GM21723 (cell line): Measurements from ENCODE around the gene CTDSPL2.
"Not testable (repeated sequence)": the region's sequence is repeated elsewhere in the genome, so short reads cannot be mapped to it uniquely, and the experiment has no call there.

Experiments
- ATAC-seq: cut with Tn5 transposase; IDR thresholded peaks from one replicate; pipeline ENCODE4 v1.9.1; 2021; ENCODE audit warnings: mild to moderate bottlenecking, moderate library complexity; ENCODE audit not compliant: unreplicated experiment

CTDSPL2 gene

DNA sequence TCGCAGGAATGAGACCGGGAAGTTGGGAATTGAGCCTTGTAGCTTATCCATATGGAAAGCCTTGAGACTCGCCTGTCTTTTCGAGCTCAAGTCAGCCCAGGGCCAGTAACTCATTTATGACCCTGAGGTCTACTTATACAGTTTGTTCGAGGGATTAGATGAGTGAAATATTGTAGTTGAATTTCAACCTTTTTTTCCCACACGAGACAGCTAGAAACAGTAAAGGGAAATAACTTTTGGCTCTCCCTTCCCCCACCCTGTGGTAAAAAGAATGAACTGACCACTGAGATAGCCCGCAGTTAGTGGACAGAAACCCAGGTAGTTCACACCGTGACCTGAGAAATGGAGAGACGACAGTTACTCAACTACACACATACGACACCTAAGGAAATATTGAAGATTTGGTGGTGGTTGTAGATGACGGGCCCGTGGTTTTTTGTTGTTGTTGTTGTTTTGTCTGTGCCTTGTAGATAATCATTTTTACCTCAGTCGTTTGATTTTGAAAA, 110.4 kb downstream of the CTDSPL2 start:
- ATAC-seq: no peak

DNA sequence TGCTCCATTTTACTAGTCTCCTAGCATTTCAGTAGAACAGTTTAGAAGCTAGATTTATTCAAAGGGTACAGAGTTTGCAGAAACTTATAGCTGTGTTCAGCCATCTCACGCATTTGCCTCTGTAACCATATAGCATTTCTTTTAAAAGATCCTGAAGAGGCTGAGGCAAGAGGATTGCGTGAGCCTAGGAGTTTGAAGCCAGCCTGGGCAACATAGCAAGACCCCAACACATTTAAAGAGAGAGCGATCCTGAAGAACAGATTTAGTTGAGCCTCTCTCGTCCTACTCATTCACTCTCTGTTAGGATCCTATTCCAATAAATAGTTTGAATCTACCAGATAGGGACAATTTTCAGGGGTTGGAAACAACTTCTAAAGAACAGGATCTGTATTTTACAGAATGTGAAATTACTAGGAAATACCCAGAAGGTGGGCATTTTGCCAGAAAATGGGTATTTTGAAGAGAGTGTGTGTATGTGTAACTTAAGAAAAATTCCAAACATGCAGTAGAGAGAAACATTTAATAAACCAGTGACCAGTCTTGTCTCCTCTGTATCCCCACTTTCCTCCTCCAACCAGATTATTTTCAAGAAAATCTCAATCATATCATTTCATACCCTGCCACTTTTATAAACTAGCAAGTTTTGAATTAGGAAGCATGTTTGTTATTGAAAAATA, 114.0 kb downstream of the CTDSPL2 start:
- ATAC-seq: no peak

DNA sequence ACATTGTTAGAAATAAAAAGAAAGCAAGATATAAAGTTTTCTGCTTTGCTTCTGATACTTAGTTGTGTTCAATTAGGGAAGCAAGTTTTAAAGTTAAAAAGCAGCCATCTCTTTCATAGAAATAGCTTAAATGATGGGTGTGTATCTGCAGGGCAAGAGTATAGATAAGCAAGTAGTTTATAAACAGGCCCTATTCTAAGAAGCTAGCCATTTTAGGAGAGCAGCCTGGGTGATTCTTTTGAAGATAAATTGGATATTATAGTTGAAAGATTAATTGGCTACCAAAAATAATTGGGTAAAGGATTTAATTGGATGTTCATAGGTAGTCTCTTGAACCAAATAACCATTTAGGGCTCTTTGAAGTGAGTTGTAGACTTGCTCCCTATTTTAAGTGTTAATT, 115.2 kb downstream of the CTDSPL2 start:
- no peak for ATAC-seq

DNA sequence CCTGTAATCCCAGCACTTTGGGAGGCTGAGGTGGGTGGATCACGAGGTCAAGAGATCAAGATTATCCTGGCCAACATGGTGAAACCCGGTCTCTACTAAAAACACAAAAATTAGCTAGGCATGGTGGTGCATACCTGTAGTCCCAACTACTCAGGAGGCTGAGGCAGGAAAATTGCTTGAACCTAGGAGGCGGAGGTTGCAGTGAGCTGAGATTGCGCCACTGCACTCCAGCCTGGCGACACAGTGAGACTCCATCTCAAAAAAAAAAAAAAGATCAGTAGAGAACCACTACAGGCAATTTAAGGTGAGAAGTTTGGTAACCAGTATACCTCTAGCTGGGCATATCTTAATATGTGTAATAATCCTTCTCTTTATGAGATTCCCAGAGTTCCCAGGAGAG, 117.3 kb downstream of the CTDSPL2 start:
- not testable (repeated sequence) for ATAC-seq

DNA sequence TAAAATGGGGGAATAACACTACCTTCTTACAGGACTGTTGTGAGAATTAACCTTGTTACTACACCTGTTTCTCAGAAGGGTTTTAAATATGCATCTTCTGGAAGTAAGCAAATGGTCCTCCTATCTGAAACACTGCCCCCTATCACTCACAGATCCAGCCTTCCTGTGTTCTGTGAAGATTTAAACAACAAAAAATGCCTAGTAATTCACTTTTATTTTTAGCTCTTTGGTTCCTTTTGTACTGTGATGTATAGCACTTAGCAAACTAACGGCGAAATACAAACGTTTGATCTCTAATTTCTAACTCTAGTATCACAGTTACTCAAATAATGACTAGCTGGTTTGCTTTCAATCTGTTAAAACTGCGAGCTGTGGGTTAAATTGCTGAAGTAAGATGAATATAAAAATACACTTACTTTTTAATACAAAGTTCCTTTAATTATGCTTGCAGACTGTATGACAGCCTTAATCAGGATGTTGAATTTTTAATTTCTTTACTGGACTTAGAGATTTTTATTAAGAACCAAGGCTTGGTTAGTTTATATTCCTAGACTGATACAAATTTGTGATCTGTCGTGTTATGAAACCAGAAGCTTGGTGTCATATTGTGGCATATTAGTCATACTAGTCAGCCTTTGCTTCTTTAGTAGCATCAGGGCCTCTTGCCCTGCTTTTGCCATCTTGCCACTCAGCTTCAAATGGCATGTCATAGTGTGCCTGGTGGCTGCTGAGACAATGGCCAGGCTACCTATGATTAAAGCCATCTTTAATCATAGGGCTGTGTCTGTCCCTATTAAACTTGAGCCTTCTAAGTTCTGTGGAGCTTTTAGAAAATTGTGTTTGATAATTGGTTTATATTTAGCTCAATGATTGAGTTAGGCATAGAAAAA, 118.7 kb downstream of the CTDSPL2 start:
- no peak for ATAC-seq

DNA sequence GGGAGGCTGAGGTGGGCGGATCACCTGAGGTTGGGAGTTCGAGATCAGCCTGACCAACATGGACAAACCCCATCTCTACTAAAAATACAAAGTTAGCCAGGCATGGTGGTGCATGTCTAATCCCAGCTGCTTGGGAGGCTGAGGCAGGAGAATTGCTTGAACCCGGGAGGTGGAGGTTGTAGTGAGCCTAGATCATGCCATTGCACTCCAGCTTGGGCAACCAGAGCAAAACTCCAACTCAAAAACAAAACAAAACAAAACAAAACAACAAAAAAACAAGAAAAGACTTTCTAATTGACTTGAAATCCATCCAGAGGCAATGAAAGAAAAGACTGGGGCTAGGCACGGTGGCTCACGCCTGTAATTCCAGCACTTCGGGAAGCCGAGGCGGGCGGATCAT, 121.7 kb downstream of the CTDSPL2 start:
- not testable (repeated sequence) for ATAC-seq

DNA sequence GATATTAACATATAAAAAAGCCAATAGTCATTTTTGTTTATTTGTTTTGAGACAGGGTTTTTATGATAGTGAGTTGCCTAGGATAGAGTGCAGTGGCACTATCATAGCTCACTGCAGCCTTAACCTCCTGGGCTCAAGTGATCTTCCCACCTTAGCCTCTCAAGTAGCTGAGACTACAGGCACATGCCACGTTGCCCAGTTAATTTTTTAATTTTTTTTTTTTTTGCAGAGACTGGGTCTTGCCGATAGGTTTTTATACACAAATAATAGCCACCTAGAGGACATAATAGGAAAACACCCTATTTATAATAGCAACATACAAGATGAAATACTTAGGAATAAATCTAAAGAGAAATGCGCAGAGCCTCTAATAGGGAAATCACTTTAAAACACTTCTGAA, 122.8 kb downstream of the CTDSPL2 start:
- ATAC-seq: no peak

DNA sequence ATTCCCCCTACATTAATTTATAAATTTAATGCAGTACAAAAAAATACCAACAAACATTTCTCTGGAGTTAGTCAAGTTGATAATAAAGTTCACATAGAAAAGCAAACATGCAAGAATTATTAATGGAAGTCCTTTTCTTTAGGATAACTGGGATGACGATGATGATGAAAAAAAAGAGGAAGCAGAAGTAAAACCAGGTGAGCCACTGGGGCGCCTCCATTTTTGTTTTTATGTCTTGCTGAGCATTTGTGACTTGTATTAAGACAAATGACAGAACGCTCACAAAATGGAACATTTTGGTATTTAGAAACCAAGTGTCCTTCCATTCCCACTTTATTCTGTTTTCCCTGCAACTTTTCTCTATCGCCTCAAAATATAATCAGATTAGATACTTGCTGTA, 123.3 kb downstream of the CTDSPL2 start:
- ATAC-seq: no peak

DNA sequence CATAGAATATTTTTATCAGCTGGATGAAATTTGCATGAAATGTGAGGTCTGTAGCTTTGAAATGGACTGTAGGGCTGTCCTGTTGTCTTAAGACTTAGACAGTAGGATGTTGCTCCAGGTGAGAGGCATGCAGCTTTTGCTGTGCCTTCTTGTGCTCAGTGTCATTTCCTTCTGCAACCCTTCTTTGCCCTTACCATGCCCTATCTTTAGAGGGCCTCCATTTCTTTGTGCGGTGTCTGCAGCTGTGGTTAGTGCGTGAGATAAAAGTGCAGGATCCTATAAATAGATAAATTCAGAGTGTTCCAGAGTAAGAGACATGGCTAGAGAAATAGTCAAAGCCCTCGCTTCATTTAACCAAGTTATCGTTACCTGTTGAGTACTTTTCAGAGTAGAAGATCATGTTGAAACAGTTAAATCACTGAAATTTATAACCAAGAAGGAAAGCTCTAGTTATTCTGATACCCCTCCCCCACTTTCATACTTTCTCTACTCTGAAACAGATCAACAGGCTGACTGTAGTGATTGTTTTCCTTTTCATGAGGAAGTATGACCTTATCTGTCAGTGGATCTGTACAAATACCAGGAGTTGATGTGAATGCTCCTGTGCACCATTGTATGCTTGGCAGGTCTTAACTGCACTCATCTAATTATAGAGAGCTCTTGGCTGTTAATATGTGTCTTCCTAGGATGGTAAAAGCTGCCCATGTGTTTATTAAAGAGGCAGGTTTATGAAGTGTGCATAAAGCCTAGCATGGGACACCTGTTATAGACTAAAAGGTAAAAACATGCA, 127.7 kb downstream of the CTDSPL2 start:
- ATAC-seq: no peak

DNA sequence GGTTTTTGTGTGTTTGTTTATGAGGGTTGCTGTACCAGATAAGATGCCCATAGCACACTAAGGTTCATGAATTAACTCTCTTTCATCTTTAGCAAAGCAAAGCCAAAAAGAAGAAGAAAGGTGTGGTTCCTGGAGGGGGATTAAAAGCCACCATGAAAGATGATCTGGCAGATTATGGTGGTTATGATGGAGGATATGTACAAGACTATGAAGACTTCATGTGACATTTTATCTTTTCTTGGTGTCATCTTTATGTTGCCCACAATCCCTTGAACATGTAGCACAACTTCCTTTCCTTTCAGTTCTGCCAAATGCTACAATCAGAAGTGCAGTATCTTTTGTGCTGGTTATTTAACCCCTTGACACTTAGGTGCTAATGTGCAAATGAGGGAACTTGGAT, 133.5 kb downstream of the CTDSPL2 start:
- not testable (repeated sequence) for ATAC-seq

DNA sequence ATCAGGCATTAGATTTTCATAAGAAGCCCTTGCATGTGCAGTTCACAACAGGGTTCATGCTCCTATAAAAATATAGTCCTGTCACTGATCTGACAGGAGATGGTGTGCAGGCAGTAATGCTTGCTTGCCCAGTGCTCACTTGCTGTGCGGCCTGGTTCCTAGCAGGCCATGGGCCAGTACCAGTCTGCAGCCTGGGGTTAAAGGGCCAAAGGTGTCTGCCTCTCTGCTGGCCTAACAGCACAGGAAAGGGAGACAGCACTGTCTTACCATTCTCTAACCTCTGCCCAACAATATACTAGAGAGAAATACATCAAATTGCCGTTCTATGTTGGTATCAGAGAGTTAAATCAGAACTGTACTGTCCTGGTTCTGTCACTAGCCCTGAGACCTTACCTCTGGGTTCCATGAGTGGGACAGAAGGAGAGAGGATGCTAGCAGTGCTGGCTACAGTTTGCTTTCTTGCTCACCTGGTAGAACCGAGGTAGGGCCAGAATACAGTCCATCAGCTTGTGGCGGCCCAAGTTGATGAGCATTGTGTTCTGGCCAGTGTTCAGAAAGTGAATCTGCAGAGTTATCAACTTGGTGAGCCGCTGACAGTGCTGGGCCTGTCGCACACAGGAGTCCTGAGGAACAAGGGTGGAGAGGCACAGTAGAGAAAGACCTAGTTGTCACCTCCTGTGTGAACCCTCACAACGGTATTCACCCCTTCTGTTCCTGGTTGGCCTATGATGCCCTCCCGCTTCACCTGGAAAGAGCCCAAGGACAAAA, 138.1 kb downstream of the CTDSPL2 start:
- ATAC-seq: no peak

DNA sequence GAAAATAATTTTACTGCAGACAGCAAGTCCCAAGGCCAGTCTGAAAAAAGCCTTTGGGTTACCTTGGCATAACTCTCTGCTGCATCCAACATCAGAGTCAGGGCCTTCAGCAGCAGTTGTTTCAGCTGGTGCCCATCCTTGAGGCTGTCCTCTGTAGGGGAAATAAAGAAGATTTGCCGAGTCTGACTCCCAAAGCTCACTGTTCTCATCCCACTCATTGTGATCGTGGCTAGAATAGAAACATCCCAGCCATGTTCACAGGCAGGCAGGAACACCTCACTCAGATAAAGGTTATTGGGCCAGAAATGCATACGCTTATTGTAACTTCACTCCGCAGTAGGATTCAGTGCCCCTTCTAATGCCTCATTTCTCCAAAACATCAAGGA, 138.7 kb downstream of the CTDSPL2 start:
- no peak for ATAC-seq

DNA sequence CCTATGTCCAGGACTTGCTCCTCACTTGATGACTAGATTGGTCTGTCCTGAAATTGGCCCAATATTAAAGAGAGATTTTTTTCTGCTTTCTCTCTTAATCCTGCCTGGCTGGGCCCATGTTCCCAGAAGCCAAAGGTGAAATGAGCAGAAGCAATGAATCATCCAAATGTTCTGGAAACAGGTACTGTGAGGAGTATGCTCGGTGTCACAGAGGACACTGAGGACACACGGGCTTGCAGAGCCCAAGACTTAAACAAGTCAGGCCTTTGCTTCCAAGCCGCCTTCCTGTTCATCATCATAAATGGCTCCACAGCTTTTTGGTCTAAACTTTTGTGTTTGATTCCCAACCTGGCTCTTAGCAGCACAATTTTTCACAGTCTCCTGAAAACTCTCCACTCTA, 140.9 kb downstream of the CTDSPL2 start:
- ATAC-seq: no peak

DNA sequence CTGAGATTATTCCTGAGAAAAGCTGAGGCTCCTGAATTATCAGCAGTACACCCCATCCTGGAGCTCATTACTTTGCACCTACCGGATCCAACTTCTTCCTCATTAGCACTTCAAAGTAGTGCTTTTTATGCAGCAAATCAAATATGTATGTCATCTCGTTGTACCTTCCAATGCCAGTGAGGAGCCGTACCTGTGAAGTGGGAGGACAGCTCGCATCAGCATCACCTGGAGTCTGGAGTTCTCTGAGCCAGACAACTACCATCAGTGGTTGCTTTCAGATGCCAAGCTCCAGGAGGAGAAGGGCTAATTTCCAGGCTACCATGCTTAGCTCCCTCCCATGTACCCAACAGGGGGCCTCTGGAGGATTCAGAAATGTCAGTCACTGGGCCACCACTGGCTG, 141.9 kb downstream of the CTDSPL2 start:
- ATAC-seq: no peak

DNA sequence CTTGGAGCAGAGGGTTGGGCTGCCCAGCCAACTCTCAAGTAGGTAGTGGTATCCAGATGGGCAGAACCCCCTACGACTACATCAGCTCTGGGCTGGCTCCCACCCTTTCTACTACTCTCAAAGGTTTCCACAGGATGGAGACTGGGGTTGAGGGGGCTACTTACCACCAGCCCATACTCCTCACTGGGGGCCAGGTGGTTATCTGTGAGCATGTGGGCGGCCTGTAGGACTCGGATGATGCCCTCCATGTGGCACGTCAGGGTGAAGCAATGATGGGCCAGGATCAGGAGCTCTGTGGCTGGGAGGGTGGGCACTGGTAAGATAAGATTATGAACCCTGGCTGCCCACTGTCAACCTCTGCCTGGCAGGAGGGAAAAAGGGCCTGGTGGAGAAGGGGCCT, 142.9 kb downstream of the CTDSPL2 start:
- ATAC-seq: no peak

DNA sequence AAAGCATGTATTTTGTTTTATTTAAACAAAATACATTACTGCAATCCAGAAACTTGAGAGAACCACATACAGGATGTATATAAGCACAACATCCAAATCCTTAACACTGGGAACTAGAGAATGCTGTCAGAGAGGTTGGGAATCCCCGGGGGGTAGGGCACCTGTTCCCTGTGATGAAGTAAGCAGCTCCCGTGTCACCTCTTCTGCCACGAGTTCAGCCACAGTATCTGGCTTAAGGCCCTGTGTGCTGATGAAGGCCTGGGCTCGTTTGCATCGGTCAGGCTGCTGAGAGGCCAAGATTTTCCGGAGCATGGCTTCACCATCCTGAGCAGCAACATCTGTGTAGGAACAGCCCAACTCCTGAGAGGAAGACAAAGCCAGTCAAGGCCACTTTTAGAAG, 146.0 kb downstream of the CTDSPL2 start:
- ATAC-seq: no peak

DNA sequence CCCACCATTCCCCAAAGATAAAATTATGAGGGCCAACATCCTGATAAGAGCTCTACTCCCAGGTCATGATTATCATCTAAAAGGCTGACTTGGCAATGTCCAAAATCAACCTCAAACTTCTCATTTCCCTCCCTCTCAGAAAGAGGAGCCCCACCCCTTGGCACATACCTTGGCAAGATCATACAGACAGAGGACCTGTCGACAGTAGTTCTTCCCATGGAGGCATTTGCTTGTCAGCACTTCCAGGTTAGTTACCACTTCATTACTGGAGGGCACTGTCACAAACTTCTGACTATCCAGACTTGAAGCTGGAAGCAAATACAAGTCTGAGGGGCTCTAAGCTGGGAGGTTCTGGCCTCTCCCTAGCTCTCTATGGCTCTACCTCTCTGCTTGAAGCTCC, 147.3 kb downstream of the CTDSPL2 start:
- no peak for ATAC-seq
